Muscle layer of colon (tissue), 2 donors: ENCODE measurements around the gene CSAD.

ENCODE experiments used
- H3K27ac ChIP-seq: one replicate; pipeline ENCODE4 v1.7.0; 2013; ENCODE audit warnings: low read depth, mild to moderate bottlenecking, low read length, moderate library complexity
- H3K27me3 ChIP-seq, 2 donors: one replicate each; pipeline ENCODE4 v1.7.0; 2013; ENCODE audit warnings: low read length in 2 of 2, mild to moderate bottlenecking in 2 of 2; ENCODE audit not compliant: insufficient read depth in 2 of 2, control insufficient read depth in 1 of 2
- H3K36me3 ChIP-seq: one replicate; pipeline ENCODE4 v1.7.0; 2013; ENCODE audit warnings: mild to moderate bottlenecking, low read length; ENCODE audit not compliant: insufficient read depth
- H3K4me1 ChIP-seq: one replicate; pipeline ENCODE4 v1.7.0; 2013; ENCODE audit warnings: mild to moderate bottlenecking, low read length; ENCODE audit not compliant: insufficient read depth
- H3K4me3 ChIP-seq, 2 donors: one replicate each; pipeline ENCODE4 v1.7.0; 2013; ENCODE audit warnings: low read length in 2 of 2, low read depth in 1 of 2, mild to moderate bottlenecking in 1 of 2, moderate library complexity in 1 of 2
- H3K9ac ChIP-seq: one replicate; pipeline ENCODE4 v1.7.0; 2013; ENCODE audit warnings: low read length
- H3K9me3 ChIP-seq: one replicate; pipeline ENCODE4 v1.7.0; 2013; ENCODE audit warnings: mild to moderate bottlenecking, low read length
- donor health status: abdominal sarcoma.
- donor health status: Adenocarcinoma of cecum.

The CSAD gene

GRCh38 chr12:53222806-53223261 lies 42.1 kb upstream of the CSAD start:
- peaks cover 48% of the 10 kb centered on the region for H3K4me1 ChIP-seq
- H3K27me3 ChIP-seq, result no peaks in the 10 kb centered on the region
- H3K9ac ChIP-seq, result peak overlapping the region; percentile 49
- peaks cover 5% of the 10 kb centered on the region for H3K36me3 ChIP-seq
- peak overlapping the region; percentile 100 for H3K27ac ChIP-seq
- no peak overlapping the region for H3K4me3 ChIP-seq
- no peaks in the 10 kb centered on the region for H3K9me3 ChIP-seq

DNA sequence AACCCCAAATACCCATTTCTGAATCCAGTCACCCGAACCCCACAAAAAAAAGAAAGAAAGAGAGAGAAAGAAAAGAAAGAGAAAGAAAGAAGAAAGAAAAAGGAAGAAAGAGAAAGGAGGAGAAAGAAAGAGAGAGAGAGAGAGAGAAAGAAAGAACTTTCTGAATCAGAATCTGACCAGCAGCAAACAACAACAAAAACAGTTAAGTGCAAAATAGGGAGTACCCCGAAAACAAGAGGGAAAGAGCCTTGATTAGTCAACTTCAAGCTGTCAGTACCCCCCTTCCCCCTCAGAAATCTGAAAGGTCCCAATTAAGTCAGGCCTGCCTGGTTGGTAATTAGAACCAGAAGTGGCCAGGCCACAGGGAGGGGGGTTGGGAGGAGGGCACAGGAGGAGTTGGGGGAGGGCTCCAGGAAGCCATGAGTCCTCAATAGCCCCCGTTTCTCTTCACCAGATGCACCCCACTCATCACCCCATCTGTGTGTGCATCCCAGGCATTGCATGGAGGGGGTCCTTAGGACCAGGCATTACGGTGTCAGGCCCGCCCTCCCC lies 41.5 kb upstream of the CSAD start:
- peaks cover 54% of the 10 kb centered on the region for H3K4me1 ChIP-seq
- H3K27ac ChIP-seq, result peak overlapping the region; percentile 100
- H3K36me3 ChIP-seq, result no peaks in the 10 kb centered on the region
- H3K27me3 ChIP-seq, result no peaks in the 10 kb centered on the region
- H3K4me3 ChIP-seq, result peak overlapping the region in 1 of 2 donors; percentile 45
- H3K9me3 ChIP-seq, result no peaks in the 10 kb centered on the region
- H3K9ac ChIP-seq, result peak overlapping the region; percentile 68

DNA sequence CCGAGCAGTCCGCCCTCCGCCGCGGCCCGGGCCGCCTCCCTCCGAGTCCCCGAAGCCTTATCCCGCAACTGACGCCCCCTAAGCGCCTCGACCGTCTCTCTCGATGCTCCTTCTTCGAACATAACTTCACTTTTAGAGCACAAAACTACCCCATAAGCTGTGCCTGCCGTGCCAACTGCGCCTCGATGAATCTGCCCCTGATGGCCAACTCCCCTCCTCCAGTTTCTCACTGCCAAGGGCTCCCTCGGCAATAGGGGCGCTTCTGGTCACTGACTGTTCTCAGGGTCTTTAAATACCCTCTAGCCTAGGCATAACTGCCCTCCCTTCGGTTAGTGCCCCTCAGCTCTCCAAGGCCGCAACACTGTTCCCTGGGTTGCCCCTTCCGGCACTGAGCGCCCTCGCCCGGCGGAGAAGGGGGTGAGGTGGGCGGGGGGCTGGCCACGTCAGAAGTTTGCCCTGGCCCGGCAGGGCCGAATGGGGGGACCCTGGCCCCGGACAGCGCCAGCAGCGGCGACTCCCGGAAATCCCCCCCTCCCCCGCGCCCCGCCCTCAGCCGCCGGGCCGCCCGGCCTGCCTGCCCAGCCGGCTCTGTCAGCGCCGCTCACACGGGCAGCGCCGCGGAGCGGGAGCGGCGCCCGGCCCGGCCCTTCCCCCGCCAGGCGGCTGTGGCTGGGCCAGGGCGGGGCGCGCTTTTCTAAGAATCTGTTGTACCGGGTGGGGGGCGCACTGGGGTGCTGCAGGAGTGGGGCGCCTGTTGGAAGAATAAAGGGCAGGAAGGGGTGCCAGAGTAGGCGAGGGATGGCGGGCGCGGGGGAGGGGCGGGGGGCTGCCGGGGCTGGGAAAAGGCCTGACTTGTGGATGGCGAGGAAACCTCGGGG lies 40.7 kb upstream of the CSAD start:
- H3K27me3 ChIP-seq, result no peaks in the 10 kb centered on the region
- H3K9ac ChIP-seq, result peak overlapping the region; percentile 99
- H3K36me3 ChIP-seq, result no peaks in the 10 kb centered on the region
- H3K27ac ChIP-seq, result peak overlapping the region; percentile 100
- peak overlapping the region; percentile 53 to 88 for H3K4me3 ChIP-seq
- no peaks in the 10 kb centered on the region for H3K9me3 ChIP-seq
- H3K4me1 ChIP-seq, result peaks cover 62% of the 10 kb centered on the region

DNA sequence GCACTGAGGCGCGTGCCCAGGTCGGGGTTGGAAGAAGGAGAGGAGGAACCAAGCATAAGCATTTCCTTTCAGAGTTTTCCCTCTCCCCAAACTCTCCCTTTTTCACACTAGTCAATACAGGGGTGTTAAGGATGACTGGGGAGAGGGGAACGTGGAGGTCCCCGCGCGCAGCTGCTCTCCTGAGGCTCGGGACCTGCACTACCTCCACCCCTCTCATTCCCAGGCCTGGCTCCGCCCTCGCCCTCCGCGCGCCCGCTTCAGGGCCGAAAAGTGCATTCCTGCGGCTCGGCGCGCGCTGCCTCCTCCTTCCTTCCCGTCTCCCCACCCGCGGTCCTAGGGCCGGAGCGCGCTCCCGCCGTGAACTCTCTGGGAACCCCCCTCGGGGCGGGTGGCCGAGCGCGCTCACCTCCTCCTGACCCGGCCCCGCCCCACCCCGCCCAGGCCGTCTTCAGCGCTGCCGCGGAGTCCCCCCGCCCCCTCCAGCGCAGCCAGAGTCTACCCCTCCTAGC lies 40.0 kb upstream of the CSAD start:
- Histone ChIP-seq H3K9ac (peak overlapping the region; percentile 99), H3K9me3 (no peaks in the 10 kb centered on the region), H3K4me3 (peak overlapping the region; percentile 96 to 100), H3K4me1 (peaks cover 65% of the 10 kb centered on the region), H3K36me3 (no peaks in the 10 kb centered on the region), H3K27ac (peak overlapping the region; percentile 100), H3K27me3 (no peaks in the 10 kb centered on the region)

GRCh38 chr12:53219956-53220693 lies 39.4 kb upstream of the CSAD start:
- no peaks in the 10 kb centered on the region for H3K27me3 ChIP-seq
- H3K9me3 ChIP-seq, result no peaks in the 10 kb centered on the region
- peak overlapping the region; percentile 100 for H3K27ac ChIP-seq
- peaks cover 62% of the 10 kb centered on the region for H3K4me1 ChIP-seq
- H3K36me3 ChIP-seq, result peaks cover 4% of the 10 kb centered on the region
- peak overlapping the region; percentile 96 to 100 for H3K4me3 ChIP-seq
- peak overlapping the region; percentile 82 for H3K9ac ChIP-seq

GRCh38 chr12:53219292-53219955 lies 38.7 kb upstream of the CSAD start:
- H3K27ac ChIP-seq, result peak overlapping the region; percentile 100
- no peaks in the 10 kb centered on the region for H3K9me3 ChIP-seq
- H3K36me3 ChIP-seq, result peaks cover 11% of the 10 kb centered on the region
- H3K9ac ChIP-seq, result peak overlapping the region; percentile 82
- peaks cover 61% of the 10 kb centered on the region for H3K4me1 ChIP-seq
- H3K27me3 ChIP-seq, result no peaks in the 10 kb centered on the region
- peak overlapping the region; percentile 96 to 100 for H3K4me3 ChIP-seq

DNA sequence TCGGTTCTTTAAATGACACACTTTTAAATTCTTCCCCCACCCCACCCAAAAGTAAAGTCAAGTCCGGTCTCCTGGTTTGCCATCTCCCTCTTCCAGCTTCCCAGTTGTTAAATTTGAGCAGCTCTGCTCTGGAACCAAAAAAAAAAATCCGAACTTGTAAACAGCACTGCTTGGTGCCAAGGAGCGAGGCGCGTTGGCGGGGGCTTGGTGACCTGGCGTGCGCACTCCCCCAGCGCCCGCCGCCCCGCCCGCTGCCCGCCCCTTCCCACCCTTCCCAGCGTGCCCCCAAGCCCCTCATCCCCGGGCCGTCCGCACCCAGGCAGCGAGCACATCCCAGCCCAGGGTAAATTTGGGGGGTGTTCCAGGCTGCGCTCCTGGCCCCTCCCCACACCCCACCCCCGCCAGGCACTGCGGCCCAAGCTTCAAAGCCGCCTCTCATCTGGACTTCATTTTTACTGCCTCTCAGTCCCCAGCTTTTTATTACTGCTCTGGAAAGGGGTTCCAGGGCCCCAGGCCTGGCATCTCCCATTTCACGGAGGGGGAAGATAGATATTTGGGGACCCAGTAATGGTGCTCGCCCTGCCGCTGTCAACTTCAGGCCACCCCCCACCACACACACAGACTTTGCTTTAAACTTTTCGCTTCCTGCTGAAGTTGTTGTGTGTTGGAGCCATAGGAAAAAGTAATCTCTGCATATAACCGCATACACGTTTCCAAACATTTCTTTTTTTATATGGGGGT lies 38.0 kb upstream of the CSAD start:
- H3K4me1 ChIP-seq, result peaks cover 59% of the 10 kb centered on the region
- H3K4me3 ChIP-seq, result peak overlapping the region; percentile 96 to 100
- H3K27ac ChIP-seq, result peak overlapping the region; percentile 100
- H3K27me3 ChIP-seq, result no peaks in the 10 kb centered on the region
- H3K9me3 ChIP-seq, result no peaks in the 10 kb centered on the region
- H3K9ac ChIP-seq, result peak overlapping the region; percentile 82
- H3K36me3 ChIP-seq, result peaks cover 18% of the 10 kb centered on the region

- H3K27ac ChIP-seq, result peak overlapping the region; percentile 100
- H3K27me3 ChIP-seq, result no peaks in the 10 kb centered on the region
- H3K36me3 ChIP-seq, result peaks cover 26% of the 10 kb centered on the region
- H3K9me3 ChIP-seq, result no peaks in the 10 kb centered on the region
- H3K4me3 ChIP-seq, result peak overlapping the region in 1 of 2 donors; percentile 100
- peak overlapping the region; percentile 35 for H3K9ac ChIP-seq
- peaks cover 51% of the 10 kb centered on the region for H3K4me1 ChIP-seq
Observed at GRCh38 chr12:53217931-53218307, 37.2 kb upstream of the CSAD start.

DNA sequence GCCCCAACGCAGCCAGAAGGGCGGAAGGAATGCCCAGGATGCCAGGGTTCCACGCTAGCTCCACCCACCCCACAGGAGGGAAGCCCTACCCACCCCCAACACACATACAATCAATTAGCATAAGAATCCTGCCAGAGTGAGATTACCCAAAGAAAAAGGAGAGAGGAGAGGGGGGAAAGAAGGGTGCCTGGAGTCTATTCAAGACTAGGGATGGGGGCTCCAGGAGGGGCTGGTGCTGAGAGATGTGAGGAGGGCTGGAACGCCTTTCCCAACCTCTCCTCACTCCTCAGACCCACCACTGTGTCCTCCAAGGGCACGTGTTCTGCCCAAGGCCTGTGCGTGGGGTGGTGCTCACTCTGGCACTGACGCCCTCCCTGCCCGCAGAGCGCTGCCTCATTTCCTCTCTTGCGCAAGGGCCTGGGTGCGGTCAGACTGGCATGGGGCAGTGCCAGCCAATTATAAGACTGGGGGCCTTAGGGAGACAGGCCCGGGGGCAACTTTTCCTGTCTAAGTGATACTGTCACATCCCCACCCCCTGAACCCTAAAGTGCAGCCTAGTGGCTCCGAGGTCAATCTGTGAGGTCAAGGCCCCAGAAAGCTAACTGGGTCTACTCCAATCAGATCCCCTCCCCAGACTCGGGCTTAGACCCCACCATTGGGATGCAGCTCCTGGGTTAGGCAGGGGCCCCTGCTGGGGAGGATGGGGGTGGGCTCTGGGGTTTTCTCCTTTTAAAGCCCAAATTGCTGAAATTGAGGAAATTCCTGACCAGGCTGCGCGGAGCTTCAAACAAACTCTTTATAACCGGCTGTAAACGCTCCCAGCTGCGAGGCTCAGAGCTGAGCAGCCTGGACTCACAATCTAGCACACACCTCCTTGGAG lies 36.6 kb upstream of the CSAD start:
- peak overlapping the region; percentile 41 for H3K27ac ChIP-seq
- peaks cover 45% of the 10 kb centered on the region for H3K4me1 ChIP-seq
- H3K27me3 ChIP-seq, result no peaks in the 10 kb centered on the region
- peaks cover 32% of the 10 kb centered on the region for H3K36me3 ChIP-seq
- peak overlapping the region; percentile 35 for H3K9ac ChIP-seq
- H3K9me3 ChIP-seq, result no peaks in the 10 kb centered on the region
- H3K4me3 ChIP-seq, result peak overlapping the region in 1 of 2 donors; percentile 100

GRCh38 chr12:53215497-53215896 lies 34.8 kb upstream of the CSAD start:
- H3K4me3 ChIP-seq, result no peak overlapping the region
- no peaks in the 10 kb centered on the region for H3K27me3 ChIP-seq
- peaks cover 41% of the 10 kb centered on the region for H3K4me1 ChIP-seq
- H3K27ac ChIP-seq, result no peak overlapping the region
- H3K36me3 ChIP-seq, result peaks cover 50% of the 10 kb centered on the region
- H3K9me3 ChIP-seq, result no peaks in the 10 kb centered on the region
- H3K9ac ChIP-seq, result no peak overlapping the region
